MV-4-11 (cell line): ENCODE data around the gene MYL12A.
"Not testable (repeated sequence)": the region's sequence is repeated elsewhere in the genome, so short reads cannot be mapped to it uniquely, and the experiment has no call there.

Experiments used
- DNase-seq: peaks from one replicate; lab custom pipeline; 2025; lab: John Stamatoyannopoulos, UW

Gene MYL12A

GRCh38 chr18:3247240-3248061 is at the start of gene MYL12A:
MYL12A (plus strand) TSS chr18:3247801; CDS start chr18:3253248, 5,447 bp downstream.
- peak; percentile 97 for DNase-seq

- not testable (repeated sequence) for DNase-seq
Observed at GRCh38 chr18:3198260-3198860, 49.2 kb upstream of the MYL12A start.

- DNase-seq: no peak
Observed at GRCh38 chr18:3199942-3200645, 47.5 kb upstream of the MYL12A start.

- no peak for DNase-seq
Observed at GRCh38 chr18:3205239-3205638, 42.4 kb upstream of the MYL12A start.

GRCh38 chr18:3207565-3207964 is 40.0 kb upstream of the MYL12A start:
- no peak for DNase-seq

GRCh38 chr18:3209859-3210569 is 37.6 kb upstream of the MYL12A start:
- DNase-seq: no peak

GRCh38 chr18:3211236-3211992 is 36.2 kb upstream of the MYL12A start:
- DNase-seq: no peak

- no peak for DNase-seq
Observed at GRCh38 chr18:3212657-3213056, 34.9 kb upstream of the MYL12A start.

GRCh38 chr18:3213300-3214059 is 34.1 kb upstream of the MYL12A start:
- DNase-seq: peak; percentile 62

- no peak for DNase-seq
Observed at GRCh38 chr18:3214855-3215637, 32.6 kb upstream of the MYL12A start.

GRCh38 chr18:3216987-3217386 is 30.6 kb upstream of the MYL12A start:
- DNase-seq: no peak

- DNase-seq: no peak
Observed at GRCh38 chr18:3217948-3218647, 29.5 kb upstream of the MYL12A start.

GRCh38 chr18:3218819-3219218 is 28.8 kb upstream of the MYL12A start:
- no peak for DNase-seq

GRCh38 chr18:3219241-3219630 is 28.4 kb upstream of the MYL12A start:
- no peak for DNase-seq

GRCh38 chr18:3219631-3220335 is 27.8 kb upstream of the MYL12A start, which contains the start of gene MYOM1:
MYOM1 (minus strand) TSS chr18:3219968; CDS start chr18:3215223, 4,745 bp downstream.
- DNase-seq: no peak

GRCh38 chr18:3220868-3221267 is 26.7 kb upstream of the MYL12A start:
- not testable (repeated sequence) for DNase-seq

GRCh38 chr18:3221496-3221895 is 26.1 kb upstream of the MYL12A start:
- DNase-seq: no peak

GRCh38 chr18:3223356-3223755 is 24.2 kb upstream of the MYL12A start:
- no peak for DNase-seq

GRCh38 chr18:3224223-3224622 is 23.4 kb upstream of the MYL12A start:
- DNase-seq: peak; percentile 5
